ENCODE results near the gene CD1D.

Gene CD1D

DNA sequence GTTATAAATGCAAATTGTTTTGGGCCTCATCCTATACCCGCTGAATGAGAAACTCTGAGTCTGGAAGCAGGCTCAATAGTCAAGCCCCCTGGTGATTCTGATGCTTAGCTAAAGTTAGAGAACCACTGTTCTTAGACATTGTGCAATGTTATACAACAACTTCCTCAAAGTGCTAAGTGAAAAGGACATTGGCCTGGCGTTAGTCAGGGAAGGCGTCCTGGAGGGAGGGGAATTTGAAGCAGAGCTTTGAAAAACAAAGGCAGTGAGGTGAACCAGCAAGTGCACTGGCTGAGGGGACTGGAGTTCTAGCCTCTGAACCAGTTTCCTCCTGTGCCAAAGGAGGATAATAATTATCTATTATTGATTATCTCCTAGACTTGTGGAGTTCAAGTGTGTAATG, 5.1 kb downstream of the CD1D start:
- H2AFZ ChIP-seq (ENCODE audit: low read depth, low read length, severe bottlenecking), result no peak overlapping the region
- H3K27ac ChIP-seq (ENCODE audit: low read depth, low read length), result no peak overlapping the region
- no peaks in the 10 kb centered on the region for H3K36me3 ChIP-seq (ENCODE audit: low read length)
- H3F3A ChIP-seq (ENCODE audit: insufficient read depth), result no peaks in the 10 kb centered on the region
- H3K9ac ChIP-seq (ENCODE audit: low read length), result no peak overlapping the region
- H3K27me3 ChIP-seq (ENCODE audit: low read length), result no peaks in the 10 kb centered on the region
- TF ChIP-seq EZH2phosphoT487 (conservative IDR thresholded peaks at IDR 0.05; ENCODE audit: low read length), result no peak
- TF ChIP-seq, protein P1, sequence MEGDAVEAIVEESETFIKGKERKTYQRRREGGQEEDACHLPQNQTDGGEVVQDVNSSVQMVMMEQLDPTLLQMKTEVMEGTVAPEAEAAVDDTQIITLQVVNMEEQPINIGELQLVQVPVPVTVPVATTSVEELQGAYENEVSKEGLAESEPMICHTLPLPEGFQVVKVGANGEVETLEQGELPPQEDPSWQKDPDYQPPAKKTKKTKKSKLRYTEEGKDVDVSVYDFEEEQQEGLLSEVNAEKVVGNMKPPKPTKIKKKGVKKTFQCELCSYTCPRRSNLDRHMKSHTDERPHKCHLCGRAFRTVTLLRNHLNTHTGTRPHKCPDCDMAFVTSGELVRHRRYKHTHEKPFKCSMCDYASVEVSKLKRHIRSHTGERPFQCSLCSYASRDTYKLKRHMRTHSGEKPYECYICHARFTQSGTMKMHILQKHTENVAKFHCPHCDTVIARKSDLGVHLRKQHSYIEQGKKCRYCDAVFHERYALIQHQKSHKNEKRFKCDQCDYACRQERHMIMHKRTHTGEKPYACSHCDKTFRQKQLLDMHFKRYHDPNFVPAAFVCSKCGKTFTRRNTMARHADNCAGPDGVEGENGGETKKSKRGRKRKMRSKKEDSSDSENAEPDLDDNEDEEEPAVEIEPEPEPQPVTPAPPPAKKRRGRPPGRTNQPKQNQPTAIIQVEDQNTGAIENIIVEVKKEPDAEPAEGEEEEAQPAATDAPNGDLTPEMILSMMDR (IDR thresholded peaks at IDR 0.05; ENCODE audit: insufficient read depth, low read length, poor library complexity, severe bottlenecking), result no peak
- H3K4me3 ChIP-seq (ENCODE audit: insufficient read depth, low read length, poor library complexity, severe bottlenecking), result no peak overlapping the region
- no peaks in the 10 kb centered on the region for H3K9me2 ChIP-seq (replicated peaks; ENCODE audit: insufficient read depth, low read length)
- H4K20me1 ChIP-seq (ENCODE audit: low read depth, low read length), result no peaks in the 10 kb centered on the region
- H3K4me2 ChIP-seq (ENCODE audit: low read depth, low read length, poor library complexity, severe bottlenecking), result no peak overlapping the region
- no peaks in the 10 kb centered on the region for H3K79me2 ChIP-seq (ENCODE audit: insufficient read depth, low read length)
- no peaks in the 10 kb centered on the region for H3K9me3 ChIP-seq (ENCODE audit: insufficient read depth, low read length)

DNA sequence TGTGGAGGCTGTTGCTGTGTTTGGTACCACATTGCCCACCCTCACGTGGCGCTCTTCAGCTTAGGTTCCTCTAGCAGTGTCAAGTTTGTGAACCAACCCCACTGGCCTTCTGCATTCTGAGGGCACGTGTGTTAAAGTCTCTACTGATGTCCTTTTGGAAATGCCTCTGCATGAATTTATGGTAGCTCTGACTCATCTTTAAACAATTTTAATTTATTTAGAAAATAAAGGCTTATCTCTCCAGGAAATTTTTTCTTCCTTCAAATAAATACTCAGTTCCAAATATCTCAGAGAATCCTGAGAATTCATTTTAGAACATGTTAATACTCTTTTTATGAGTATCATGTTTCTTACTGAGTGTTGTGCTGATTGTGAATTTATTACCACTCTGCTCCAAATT, 5.5 kb downstream of the CD1D start:
- no peak overlapping the region for H3K9ac ChIP-seq (ENCODE audit: low read length)
- no peak overlapping the region for H2AFZ ChIP-seq (ENCODE audit: low read depth, low read length, severe bottlenecking)
- H3K4me3 ChIP-seq (ENCODE audit: insufficient read depth, low read length, poor library complexity, severe bottlenecking), result no peak overlapping the region
- H4K20me1 ChIP-seq (ENCODE audit: low read depth, low read length), result no peaks in the 10 kb centered on the region
- TF ChIP-seq, protein P1 (IDR thresholded peaks at IDR 0.05; ENCODE audit: insufficient read depth, low read length, poor library complexity, severe bottlenecking), result no peak
- no peak for TF ChIP-seq EZH2phosphoT487 (conservative IDR thresholded peaks at IDR 0.05; ENCODE audit: low read length)
- H3K27me3 ChIP-seq (ENCODE audit: low read length), result no peaks in the 10 kb centered on the region
- H3K27ac ChIP-seq (ENCODE audit: low read depth, low read length), result no peak overlapping the region
- H3F3A ChIP-seq (ENCODE audit: insufficient read depth), result no peaks in the 10 kb centered on the region
- H3K9me2 ChIP-seq (replicated peaks; ENCODE audit: insufficient read depth, low read length), result no peaks in the 10 kb centered on the region
- H3K9me3 ChIP-seq (ENCODE audit: insufficient read depth, low read length), result no peaks in the 10 kb centered on the region
- no peak overlapping the region for H3K4me2 ChIP-seq (ENCODE audit: low read depth, low read length, poor library complexity, severe bottlenecking)
- H3K36me3 ChIP-seq (ENCODE audit: low read length), result no peaks in the 10 kb centered on the region
- no peaks in the 10 kb centered on the region for H3K79me2 ChIP-seq (ENCODE audit: insufficient read depth, low read length)

DNA sequence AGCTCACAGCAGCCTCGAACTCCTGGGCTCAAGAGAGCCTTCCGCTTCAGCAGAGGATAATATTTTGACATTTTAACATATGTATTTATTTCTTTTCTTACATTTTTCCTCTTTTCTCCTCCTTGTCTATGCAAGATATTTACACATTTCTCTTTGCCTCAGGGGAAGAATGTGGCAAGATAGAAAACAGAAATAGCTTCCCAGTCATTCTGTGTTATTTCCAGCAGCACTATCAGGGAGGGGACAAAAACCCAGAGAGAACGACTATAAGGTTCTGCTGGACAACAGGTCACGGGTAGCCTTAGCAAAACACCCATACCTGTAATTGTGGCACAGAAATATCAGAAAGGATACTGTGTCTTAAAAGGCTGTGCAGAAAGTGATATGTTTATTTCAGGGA, 7.9 kb downstream of the CD1D start:
- H3K9me2 ChIP-seq (replicated peaks; ENCODE audit: insufficient read depth, low read length), result no peaks in the 10 kb centered on the region
- no peak for TF ChIP-seq EZH2phosphoT487 (conservative IDR thresholded peaks at IDR 0.05; ENCODE audit: low read length)
- TF ChIP-seq, protein P1 (IDR thresholded peaks at IDR 0.05; ENCODE audit: insufficient read depth, low read length, poor library complexity, severe bottlenecking), result no peak
- H3F3A ChIP-seq (ENCODE audit: insufficient read depth), result no peaks in the 10 kb centered on the region
- H3K9me3 ChIP-seq (ENCODE audit: insufficient read depth, low read length), result no peaks in the 10 kb centered on the region
- no peak overlapping the region for H3K27ac ChIP-seq (ENCODE audit: low read depth, low read length)
- H3K9ac ChIP-seq (ENCODE audit: low read length), result no peak overlapping the region
- no peaks in the 10 kb centered on the region for H3K36me3 ChIP-seq (ENCODE audit: low read length)
- no peaks in the 10 kb centered on the region for H3K27me3 ChIP-seq (ENCODE audit: low read length)
- no peak overlapping the region for H3K4me3 ChIP-seq (ENCODE audit: insufficient read depth, low read length, poor library complexity, severe bottlenecking)
- no peaks in the 10 kb centered on the region for H3K79me2 ChIP-seq (ENCODE audit: insufficient read depth, low read length)
- no peaks in the 10 kb centered on the region for H4K20me1 ChIP-seq (ENCODE audit: low read depth, low read length)
- no peak overlapping the region for H3K4me2 ChIP-seq (ENCODE audit: low read depth, low read length, poor library complexity, severe bottlenecking)
- no peak overlapping the region for H2AFZ ChIP-seq (ENCODE audit: low read depth, low read length, severe bottlenecking)

Measured in SU-DHL-6 (cell line).